Tibial nerve (tissue), 4 donors: ENCODE measurements around the gene TBL3.

ENCODE experiments used
- CTCF ChIP-seq, 5 experiments: fragments of 200-600 bp in 3 of 5; fragments of 450-650 bp in 2 of 5; sonication (generic) in 3 of 5; IDR thresholded peaks; one replicate each; pipeline ENCODE4 v1.5.1; 2016 to 2019; ENCODE audit warnings: antibody characterized with exemption in 5 of 5, mild to moderate bottlenecking in 3 of 5, moderate library complexity in 2 of 5
- EP300 ChIP-seq, 2 donors: sonication (generic); formaldehyde crosslinking; IDR thresholded peaks; one replicate each; pipeline ENCODE4 v1.6.1; 2017; ENCODE audit warnings: antibody characterized with exemption in 2 of 2, mild to moderate bottlenecking in 1 of 2
- POLR2A ChIP-seq, 2 donors: fragments of 450-650 bp; IDR thresholded peaks; one replicate each; pipeline ENCODE4 v1.6.1; 2017; ENCODE audit warnings: antibody characterized with exemption in 2 of 2, mild to moderate bottlenecking in 2 of 2, moderate library complexity in 2 of 2

DNA sequence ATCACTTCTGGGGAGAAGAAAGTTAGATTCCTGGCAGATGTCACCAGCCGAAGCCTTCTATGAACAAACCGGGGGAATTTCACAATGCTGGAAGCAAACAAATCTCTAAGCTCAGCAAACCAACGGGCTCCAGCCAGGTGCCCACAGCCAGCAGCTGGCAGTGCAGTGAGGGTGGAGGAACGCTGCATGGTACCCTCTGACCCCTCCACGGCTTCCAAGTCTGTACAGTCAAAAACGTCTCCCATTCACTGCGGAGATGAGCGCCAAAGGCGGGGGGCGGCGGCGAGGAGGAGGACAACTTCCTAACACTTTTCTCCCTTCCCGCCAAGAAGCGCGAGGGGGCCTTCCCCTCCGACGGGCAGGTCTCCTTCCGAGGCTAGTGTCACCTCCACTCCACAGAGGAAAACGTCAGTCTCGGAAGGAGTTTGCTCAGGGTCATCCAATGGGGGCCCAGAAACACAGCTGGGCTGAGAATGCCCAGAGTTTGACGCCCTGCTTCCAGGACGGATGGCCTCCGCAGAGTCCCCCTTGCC is 36.8 kb downstream of the TBL3 start:
- TF ChIP-seq CTCF (IDR thresholded peaks at IDR 0.05), result no peak
- TF ChIP-seq EP300 (IDR thresholded peaks at IDR 0.05), result no peak
- TF ChIP-seq POLR2A (IDR thresholded peaks at IDR 0.05), result no peak
